B cell (primary cell): ENCODE data around the gene NFRKB.

Source experiments
- EZH2 ChIP-seq: IDR thresholded peaks from 2 replicates; pipeline ENCODE4 v1.6.1; 2012; ENCODE audit warnings: borderline replicate concordance, low read depth, mild to moderate bottlenecking, moderate library complexity, low read length; ENCODE audit not compliant: insufficient read depth, poor library complexity, severe bottlenecking
- TF ChIP-seq, protein P1 (sequence below): fragments of 200-600 bp; IDR thresholded peaks from one replicate; pipeline ENCODE4 v1.8.0; 2022; ENCODE audit warnings: antibody characterized with exemption, mild to moderate bottlenecking

DNA sequence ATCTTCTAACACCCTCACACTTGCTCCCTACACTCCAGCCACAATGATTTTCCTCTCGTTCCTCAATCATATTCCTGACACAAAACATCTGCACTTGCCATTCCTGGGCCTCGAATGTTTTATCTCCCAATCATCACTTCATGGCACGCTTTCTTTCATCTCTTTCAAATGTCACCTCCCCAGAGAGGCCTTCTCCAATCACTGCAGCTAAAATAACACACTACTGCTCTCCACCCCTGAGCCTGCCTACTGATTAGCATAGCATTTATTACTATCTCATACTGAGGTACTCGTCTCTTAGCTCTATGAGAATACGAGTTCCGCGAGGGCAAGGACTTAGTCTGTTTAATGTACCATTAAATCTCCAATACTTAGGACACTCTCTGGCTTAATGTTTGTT lies 23.5 kb downstream of the NFRKB start:
- TF ChIP-seq, protein P1, sequence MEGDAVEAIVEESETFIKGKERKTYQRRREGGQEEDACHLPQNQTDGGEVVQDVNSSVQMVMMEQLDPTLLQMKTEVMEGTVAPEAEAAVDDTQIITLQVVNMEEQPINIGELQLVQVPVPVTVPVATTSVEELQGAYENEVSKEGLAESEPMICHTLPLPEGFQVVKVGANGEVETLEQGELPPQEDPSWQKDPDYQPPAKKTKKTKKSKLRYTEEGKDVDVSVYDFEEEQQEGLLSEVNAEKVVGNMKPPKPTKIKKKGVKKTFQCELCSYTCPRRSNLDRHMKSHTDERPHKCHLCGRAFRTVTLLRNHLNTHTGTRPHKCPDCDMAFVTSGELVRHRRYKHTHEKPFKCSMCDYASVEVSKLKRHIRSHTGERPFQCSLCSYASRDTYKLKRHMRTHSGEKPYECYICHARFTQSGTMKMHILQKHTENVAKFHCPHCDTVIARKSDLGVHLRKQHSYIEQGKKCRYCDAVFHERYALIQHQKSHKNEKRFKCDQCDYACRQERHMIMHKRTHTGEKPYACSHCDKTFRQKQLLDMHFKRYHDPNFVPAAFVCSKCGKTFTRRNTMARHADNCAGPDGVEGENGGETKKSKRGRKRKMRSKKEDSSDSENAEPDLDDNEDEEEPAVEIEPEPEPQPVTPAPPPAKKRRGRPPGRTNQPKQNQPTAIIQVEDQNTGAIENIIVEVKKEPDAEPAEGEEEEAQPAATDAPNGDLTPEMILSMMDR = no peak
- TF ChIP-seq EZH2 = no peak
